ENCODE data around the gene PRTG.

DNA sequence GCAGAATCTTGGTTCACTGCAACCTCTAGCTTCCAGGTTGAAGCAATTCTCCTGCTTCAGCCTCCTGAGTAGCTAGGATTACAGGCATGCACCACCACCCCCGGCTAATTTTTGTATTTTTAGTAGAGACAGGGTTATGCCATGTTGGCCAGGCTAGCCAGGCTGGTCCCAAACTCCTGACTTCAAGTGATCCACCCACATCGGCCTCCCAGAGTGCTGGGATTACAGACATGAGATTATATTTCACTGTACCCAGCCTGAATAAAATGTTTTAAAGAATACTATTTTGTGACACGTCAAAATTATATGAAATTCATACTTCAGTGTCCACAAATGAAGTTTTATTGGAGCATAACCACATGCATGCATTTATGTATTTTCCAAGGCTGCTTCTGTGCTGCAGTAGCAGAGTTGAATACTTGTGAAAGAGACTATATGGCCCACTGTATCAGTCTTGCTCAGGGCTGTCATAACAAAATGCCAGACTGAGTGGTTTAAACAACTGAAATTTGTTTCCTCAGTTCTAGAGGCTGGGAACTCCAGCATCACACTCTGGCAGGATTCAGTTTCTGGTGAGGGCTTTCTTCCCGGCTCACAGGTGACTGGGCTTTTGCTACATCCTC is 77.2 kb downstream of the PRTG start:
- TF ChIP-seq, protein P1, sequence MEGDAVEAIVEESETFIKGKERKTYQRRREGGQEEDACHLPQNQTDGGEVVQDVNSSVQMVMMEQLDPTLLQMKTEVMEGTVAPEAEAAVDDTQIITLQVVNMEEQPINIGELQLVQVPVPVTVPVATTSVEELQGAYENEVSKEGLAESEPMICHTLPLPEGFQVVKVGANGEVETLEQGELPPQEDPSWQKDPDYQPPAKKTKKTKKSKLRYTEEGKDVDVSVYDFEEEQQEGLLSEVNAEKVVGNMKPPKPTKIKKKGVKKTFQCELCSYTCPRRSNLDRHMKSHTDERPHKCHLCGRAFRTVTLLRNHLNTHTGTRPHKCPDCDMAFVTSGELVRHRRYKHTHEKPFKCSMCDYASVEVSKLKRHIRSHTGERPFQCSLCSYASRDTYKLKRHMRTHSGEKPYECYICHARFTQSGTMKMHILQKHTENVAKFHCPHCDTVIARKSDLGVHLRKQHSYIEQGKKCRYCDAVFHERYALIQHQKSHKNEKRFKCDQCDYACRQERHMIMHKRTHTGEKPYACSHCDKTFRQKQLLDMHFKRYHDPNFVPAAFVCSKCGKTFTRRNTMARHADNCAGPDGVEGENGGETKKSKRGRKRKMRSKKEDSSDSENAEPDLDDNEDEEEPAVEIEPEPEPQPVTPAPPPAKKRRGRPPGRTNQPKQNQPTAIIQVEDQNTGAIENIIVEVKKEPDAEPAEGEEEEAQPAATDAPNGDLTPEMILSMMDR (IDR thresholded peaks at IDR 0.05): no peak
- TF ChIP-seq ZFX (IDR thresholded peaks at IDR 0.05; ENCODE audit: borderline replicate concordance): no peak
